ENCODE results near the gene PLEKHG4. TPM values are rescaled to one million over a fixed set of nuclear protein-coding genes. Genes with fewer than 3 reads are reported as not detected.

PLEKHG4 gene
- polyA plus RNA-seq, 1 donor = 10.0 TPM

- DNase-seq = no peak
Measured at GRCh38 chr16:67294171-67294757, 14.9 kb downstream of the PLEKHG4 start.

- no peak for DNase-seq
Measured at GRCh38 chr16:67294938-67295361, 15.6 kb downstream of the PLEKHG4 start.

DNA sequence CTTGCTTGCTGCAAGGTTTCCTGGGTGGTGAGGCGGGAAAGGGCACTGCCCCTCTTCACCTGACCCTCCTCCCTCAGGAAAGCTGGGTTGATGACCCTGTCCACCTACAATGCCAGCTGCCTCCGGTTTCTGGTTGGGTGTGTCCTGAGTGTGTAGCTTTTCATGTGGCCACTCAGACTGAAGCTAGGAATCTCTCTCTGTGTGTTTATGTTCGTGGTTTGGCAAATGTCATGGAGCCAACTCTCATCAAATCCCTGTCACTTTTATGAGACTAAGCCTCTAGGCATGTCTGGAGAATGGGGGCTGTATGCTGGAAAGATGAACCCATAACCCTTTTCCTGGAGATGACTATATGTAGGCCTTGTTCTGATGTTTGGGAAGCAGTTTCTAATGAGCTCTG, 17.1 kb downstream of the PLEKHG4 start:
- DNase-seq = no peak

GRCh38 chr16:67298277-67298676, 18.9 kb downstream of the PLEKHG4 start:
- DNase-seq = no peak

DNA sequence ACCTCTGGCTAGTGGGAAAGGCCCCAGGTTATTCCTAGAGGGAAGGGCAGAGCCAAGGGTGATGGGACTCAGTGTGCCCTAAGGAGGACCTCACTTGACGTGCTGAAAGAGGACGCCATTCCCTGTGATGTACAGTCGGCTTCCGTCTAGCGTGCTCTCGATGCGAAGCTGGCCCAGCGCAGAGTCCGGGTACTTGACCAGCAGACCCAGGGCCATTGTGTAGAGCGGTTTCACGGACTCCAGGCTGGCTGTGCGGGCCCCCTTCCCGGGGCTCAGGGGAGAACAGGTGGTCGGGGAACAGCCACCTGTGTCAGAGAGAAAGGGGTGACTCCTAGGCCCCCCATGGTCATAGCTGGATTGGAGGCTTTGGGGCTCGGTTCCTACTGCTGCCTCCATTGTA, 19.9 kb downstream of the PLEKHG4 start:
- no peak for DNase-seq

GRCh38 chr16:67301080-67301782, 21.9 kb downstream of the PLEKHG4 start:
- DNase-seq = peak; percentile 65

GRCh38 chr16:67302076-67302475, 22.7 kb downstream of the PLEKHG4 start:
- DNase-seq = no peak

DNA sequence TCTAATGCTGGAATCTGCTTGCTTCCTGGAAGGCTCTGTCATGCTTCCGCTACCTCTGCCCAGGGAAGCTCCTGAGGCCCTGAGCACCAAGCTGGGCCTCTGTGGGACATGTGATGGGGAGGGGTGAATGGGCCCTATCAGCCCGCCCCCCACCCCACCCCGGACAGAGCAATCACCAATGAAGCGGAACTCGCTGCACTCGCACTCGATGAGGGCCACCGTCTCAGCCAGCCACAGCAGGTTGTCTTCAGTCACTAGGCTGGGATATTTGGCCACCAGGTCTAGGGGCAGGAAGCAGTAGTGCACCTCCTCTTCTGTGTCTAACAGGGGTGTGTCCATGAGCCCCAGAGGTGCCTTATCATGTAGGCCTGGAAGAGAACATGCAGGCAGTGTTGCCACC, 23.6 kb downstream of the PLEKHG4 start:
- DNase-seq = no peak

- DNase-seq = no peak
Measured at GRCh38 chr16:67304020-67304419, 24.7 kb downstream of the PLEKHG4 start.

GRCh38 chr16:67305216-67306071, 26.1 kb downstream of the PLEKHG4 start:
- DNase-seq = no peak

- no peak for DNase-seq
Measured at GRCh38 chr16:67310561-67310960, 31.2 kb downstream of the PLEKHG4 start.

- no peak for DNase-seq
Measured at GRCh38 chr16:67311607-67312488, 32.5 kb downstream of the PLEKHG4 start.

- no peak for DNase-seq
Measured at GRCh38 chr16:67312719-67313118, 33.4 kb downstream of the PLEKHG4 start.

- DNase-seq = no peak
Measured at GRCh38 chr16:67317853-67318252, 38.5 kb downstream of the PLEKHG4 start.

GRCh38 chr16:67326115-67326471, 46.8 kb downstream of the PLEKHG4 start:
- DNase-seq = no peak

DNA sequence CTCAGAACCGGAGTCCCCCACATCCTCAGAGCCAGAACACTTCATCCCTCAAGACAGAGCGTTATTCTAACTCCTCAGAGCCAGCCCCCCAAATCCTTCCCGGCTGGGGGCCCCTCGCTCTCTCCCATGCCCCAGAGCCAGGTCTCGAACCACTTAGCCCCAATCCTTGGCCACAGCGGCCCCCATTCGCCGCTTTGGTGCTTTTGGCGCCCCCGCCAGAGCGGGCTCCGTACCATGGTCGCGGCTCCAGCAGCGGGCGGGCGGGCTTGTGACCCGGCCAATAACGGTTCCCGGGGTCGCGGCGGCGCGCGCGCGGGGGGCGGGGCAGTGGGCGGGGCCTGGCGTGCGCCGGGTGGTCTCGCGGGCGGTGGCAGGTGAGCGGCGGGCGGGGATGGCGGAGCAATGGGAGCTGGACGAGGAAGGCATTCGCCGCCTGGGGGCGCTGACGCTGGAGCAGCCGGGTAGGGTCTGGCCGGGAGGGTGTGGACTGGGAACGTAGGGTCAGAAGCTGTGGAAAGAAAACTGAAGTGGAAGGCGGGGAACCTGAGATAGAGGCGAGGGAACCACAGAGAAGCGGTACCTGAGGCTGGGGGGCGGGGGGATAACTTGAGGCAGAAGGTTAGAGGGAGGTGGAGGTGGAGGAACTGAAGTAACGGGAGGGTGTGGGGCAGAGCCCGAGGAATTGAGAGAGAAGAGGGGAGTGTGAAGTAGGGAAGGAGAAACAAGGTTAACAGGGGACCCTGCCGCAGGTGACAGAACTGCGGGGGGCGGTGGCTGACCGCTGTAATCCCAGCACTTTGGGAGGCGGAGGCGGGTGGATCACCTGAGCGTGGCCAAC, 47.4 kb downstream of the PLEKHG4 start, which contains the start of the genes KCTD19 and LRRC36:
Gene KCTD19, minus strand, starts transcription at position 270 of the 838 bp plus-strand sequence. Its CDS starts 34 bp downstream, at position 236.
Gene LRRC36, plus strand, starts transcription at position 344 of the 838 bp plus-strand sequence. Its CDS starts 48 bp downstream, at position 392.
- DNase-seq = no peak

- DNase-seq = no peak
Measured at GRCh38 chr16:67327743-67328142, 48.4 kb downstream of the PLEKHG4 start.

DNA sequence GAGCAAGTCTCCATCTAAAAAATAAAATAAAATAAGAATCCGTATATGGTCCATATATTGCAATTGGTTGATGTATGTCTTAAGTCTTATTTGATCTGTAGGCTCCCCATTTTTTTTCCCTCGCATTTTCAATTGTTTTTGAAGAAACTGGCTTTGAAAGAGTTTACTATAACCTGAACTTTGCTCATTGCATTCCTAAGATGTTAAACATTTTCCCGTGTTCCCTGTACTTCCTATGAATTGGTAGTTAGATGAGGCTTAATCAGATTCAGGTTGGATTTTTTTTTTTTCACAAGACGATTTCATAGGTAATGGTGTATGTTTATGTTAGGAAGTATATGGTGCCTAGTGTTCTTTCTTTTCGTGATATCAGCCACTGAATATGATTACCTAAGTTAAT, 50.6 kb downstream of the PLEKHG4 start:
- DNase-seq = no peak

DNA sequence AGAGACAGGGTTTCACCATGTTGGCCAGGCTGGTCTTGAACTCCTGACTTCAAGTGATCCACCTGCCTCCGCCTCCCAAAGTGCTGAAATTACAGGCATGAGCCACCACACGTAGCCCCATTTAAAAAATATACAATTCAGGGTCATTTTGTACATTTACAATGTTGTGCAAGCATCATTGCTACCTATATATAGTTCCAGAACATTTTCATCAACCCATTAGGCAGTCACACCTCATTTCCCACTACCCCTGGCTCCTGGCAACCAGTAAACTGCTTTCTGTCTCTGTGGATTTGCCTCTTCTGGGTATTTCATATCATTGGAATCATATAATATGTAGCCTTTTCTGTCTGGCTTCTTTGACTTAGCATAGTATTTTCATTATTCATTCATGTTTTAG, 54.0 kb downstream of the PLEKHG4 start:
- no peak for DNase-seq

GRCh38 chr16:67336116-67336515, 56.8 kb downstream of the PLEKHG4 start:
- DNase-seq = no peak

DNA sequence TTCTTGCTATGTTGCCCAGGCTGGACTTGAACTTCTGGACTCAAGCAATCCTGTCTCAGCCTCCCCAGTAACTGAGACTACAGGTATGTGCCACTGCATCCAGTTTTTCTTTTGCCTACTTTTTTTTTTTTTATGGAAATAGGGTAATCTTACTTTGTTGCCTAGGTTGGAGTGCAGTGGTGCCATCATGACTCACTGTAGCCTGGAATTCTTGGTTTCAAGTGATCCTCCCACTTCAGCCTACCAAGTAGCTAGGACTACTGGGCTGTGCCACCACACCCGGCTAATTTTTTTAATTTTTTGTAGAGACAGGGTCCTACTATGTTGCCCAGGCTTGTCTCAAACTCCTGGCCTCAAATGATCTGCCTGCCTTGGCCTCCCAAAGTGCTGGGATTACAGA, 57.3 kb downstream of the PLEKHG4 start:
- no peak for DNase-seq
